GM21526 (cell line): ENCODE results near the gene LRRC47.
A peak's percentile ranks its signal among the peaks of the same experiment; 100 is the strongest.

Source experiments
- ATAC-seq: cut with Tn5 transposase; IDR thresholded peaks from one replicate; pipeline ENCODE4 v1.9.1; 2021; ENCODE audit warnings: moderate library complexity; ENCODE audit not compliant: unreplicated experiment, low FRiP score

The LRRC47 gene

DNA sequence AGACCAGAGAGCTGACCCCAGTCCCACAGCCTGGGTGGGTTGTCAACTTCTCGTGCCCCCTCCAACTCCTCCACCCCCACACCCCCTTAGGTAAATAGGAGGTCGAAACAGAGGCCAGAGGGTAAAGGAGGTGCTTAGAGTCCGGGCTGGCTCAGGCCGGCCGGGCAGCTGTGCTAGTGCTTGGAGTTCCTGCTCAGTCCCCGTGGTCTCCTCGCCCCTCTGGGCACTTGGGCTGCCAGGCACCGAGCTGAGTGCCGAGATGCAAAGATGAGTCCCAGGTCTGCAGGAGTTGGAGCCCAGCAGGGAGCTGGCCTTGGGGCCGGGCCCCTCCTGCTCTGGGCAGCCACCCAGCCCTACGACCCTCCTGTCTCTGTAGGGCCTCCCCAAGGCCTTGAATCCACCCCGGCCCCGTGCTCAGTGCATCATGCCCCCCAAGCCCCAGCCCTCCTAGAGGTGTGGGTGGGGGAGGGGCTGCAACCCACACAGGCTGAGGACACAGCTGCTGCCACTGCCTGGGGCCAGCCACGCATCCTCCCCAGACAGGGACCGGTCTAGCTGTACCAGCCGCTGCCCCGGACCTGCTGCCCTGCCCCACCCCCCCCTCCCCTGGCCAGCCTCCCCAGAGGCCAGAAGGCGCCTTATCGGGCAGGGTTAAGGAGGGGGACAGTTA lies 21.9 kb downstream of the LRRC47 start:
- ATAC-seq = no peak

DNA sequence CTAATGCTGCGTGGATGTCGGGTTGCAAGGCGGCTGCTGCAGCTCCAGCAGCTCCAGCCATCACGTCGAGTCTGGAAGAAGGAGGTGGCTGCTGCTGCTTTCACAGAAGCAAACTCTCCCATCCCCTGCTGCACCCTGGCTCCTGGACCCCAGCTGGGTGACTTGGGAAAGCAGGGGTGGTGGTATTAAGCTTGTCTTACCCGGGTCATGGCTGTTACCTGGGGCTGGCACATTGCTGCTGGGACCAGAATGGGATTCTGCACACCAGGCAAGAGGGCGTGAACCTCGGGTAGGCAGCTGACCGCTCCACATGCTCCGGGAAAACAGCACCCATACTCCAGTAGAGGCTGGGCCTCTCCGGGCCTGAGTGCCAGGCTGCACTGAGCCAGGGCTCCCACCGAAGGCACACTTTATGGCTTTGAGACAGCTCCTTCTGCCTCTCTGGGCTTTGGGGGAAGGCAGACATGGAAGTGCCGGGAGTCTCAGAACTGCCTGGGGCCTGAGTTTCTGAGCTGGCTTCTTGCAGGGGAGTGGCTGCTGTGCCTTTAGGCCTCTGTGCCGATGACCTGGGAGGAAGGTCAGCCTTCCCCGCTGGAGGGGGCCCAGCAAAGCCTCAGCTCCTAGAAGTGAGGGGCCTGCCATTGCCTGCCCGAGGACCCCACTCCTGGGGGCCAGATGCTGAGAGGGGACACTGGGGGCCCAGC lies 22.6 kb downstream of the LRRC47 start:
- ATAC-seq = no peak

GRCh38 chr1:3772715-3773571 lies 23.4 kb downstream of the LRRC47 start, which contains the start of gene SMIM1:
Gene SMIM1, plus strand, starts transcription at chr1:3772749. Its CDS starts 2,625 bp downstream, at chr1:3775374.
- no peak for ATAC-seq

- peak; percentile 58 for ATAC-seq
Observed at GRCh38 chr1:3772027-3772714, 24.1 kb downstream of the LRRC47 start.

DNA sequence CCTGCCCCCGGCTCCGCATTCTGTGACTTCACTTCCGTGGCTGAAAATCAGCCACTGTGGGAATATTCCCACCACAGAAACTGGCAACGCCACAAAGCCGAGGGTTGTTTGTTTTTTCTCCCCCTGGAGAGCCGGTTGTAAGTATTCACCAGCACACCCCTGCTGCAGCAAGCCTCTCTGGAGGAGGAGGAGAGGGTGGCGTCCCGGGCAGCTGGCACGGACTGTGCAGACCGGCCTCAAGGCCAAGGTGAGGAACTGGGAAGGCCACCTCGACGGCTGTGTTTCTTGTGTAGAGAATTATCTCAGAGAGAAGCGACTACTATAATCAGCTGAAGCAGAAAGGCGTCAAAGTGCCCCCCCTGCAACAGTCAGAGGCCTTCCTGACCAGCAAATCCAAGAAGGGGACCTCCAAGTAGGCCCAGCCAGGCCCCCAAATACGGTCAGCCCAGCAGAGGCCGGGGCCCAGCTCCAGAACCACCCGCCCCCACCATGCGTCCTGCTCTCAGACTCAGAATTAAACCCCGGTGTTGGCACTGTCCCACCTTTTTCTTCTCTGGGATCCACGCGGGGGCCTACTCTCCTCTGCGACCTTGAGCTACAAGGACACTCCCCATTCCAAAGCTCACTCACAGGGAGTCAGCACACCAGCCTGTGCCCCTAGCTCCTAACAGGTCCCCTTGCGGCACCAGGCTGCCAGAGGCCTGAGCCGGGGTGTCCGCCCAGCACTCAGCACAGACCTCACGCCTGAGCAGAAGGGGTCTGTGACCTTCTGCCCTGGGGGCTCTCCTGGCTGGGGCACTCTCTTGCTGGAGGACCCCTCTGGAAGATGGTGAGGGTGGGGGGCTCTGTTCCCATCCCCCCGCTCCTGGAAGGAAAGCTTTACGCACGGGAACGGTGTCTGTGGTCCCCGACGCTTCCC lies 24.9 kb downstream of the LRRC47 start:
- ATAC-seq = no peak

GRCh38 chr1:3770047-3770765 lies 26.1 kb downstream of the LRRC47 start:
- ATAC-seq = no peak

DNA sequence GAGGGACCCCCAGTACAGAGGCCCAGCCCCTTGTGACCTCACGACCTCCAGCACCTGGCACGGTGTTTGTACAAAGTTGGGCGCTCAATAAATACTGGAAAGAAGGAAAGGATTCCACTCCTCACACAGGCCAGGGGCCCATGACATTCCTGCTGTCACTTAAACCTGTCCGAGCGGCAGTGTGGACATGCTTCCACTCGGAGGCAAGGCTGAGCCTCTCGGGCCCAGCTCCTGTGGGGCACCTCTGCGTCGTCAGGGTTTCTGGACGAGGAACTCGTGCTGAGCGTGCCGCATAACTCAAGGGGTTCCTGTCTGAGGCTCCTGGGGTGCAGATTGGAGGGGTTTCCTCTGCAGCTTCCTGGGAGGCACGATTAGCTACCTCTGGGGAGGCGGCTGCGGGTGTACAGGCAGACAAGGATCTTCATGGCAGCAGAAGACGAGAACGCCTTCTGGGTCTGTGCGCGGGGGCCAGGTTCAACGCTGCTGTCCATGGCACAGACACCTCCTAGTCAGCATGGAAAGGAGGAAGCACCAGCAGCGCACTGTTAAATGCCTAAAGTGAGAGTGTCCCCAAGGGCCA lies 27.4 kb downstream of the LRRC47 start:
- no peak for ATAC-seq

DNA sequence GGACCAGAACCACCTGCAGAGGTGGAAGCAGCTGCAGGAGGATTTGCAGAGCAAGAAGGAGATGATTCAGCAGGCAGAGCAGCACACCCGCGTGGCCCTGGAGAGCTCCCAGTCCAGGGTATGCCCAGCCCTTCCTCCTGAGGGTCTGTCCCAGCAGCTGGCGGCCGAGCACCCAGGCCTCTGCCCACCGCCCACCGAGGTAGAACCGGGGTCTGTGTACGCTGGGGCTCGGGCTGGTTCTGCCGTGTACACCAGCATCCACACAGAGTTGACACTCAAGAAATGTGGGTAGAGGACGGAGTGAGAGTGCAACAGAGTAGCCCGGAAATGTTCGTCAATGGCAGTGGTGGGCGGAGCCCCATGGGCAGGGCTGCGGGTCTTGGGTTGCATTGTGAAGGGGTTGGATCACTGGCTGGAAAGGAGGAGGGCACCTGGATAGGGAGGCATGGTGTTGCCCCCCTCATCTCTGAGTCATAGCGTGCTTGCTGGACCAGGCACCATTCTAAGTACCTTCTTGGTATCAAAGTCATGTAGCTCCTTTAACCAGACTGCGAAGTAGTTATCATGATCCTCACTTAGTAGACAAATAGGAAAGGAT lies 28.9 kb downstream of the LRRC47 start:
- no peak for ATAC-seq

- no peak for ATAC-seq
Observed at GRCh38 chr1:3763351-3764125, 32.8 kb downstream of the LRRC47 start.

DNA sequence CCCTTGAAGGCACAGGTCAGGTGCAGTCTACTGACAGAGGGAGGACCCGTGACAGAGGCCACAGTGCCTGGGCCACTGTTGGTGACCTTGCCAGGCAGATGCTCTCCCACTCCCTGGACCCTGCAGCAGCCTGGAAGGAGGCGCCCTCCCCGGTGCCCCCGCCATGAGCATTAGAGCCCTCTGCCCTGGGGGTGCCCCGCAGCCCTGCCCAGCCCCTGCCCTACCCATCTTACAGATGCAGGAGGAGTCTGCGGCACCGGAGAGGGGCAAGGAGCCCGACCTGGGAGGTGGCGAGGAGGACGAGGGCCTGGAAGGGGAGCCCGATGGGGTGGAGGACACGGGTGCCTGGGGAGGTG lies 33.4 kb downstream of the LRRC47 start:
- no peak for ATAC-seq

GRCh38 chr1:3762151-3762872 lies 34.0 kb downstream of the LRRC47 start:
- ATAC-seq = no peak

GRCh38 chr1:3761296-3762010 lies 34.8 kb downstream of the LRRC47 start:
- ATAC-seq = no peak

- ATAC-seq = no peak
Observed at GRCh38 chr1:3759796-3760195, 36.5 kb downstream of the LRRC47 start.

DNA sequence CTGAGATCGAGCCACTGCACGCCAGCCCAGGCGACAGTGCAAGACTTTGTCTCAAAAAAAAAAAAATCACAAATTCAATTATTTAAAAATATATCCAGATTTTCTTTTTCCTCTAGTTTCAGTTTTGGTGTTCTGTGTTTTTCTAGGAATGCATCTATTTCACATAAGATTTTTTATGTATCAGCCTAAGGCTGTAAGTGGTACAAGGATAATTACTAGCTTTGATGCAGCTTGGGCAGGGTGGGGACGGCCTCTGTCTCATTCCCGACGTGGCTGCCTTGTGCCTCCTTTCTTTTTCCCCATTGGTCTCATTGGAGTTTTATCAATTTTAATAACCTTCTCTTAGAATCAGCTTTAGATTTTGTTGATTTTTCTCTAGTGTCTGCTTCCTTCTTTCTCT lies 37.1 kb downstream of the LRRC47 start:
- ATAC-seq = no peak

- ATAC-seq = no peak
Observed at GRCh38 chr1:3756394-3756793, 39.9 kb downstream of the LRRC47 start.
